GM03348 (cell line): ENCODE results near the gene GUCD1.
A peak's percentile ranks its signal among the peaks of the same experiment; 100 is the strongest.

Experiments used
- DNase-seq: peaks from one replicate; pipeline ENCODE4 v3.0.0; 2012; ENCODE audit warnings: low spot score

The GUCD1 gene

GRCh38 chr22:24529898-24530297 is 25.0 kb downstream of the GUCD1 start:
- DNase-seq: no peak

GRCh38 chr22:24526191-24526590 is 28.7 kb downstream of the GUCD1 start:
- no peak for DNase-seq

GRCh38 chr22:24525416-24526037 is 29.4 kb downstream of the GUCD1 start:
- peak; percentile 84 for DNase-seq

- peak; percentile 59 for DNase-seq
These were observed 31.1 kb downstream of the GUCD1 start for GRCh38 chr22:24523873-24524272.

- peak; percentile 51 for DNase-seq
These were observed 33.1 kb downstream of the GUCD1 start for GRCh38 chr22:24521791-24522245.

- no peak for DNase-seq
These were observed 35.4 kb downstream of the GUCD1 start for GRCh38 chr22:24519496-24519895.

- DNase-seq: no peak
These were observed 36.0 kb downstream of the GUCD1 start for GRCh38 chr22:24518771-24519485.

- no peak for DNase-seq
These were observed 36.7 kb downstream of the GUCD1 start for GRCh38 chr22:24518228-24518627.

- no peak for DNase-seq
These were observed 37.5 kb downstream of the GUCD1 start for GRCh38 chr22:24517446-24517845.

GRCh38 chr22:24516301-24516737 is 38.6 kb downstream of the GUCD1 start:
- peak; percentile 90 for DNase-seq

GRCh38 chr22:24515027-24515338 is 40.0 kb downstream of the GUCD1 start:
- DNase-seq: no peak

GRCh38 chr22:24514241-24515026 is 40.5 kb downstream of the GUCD1 start:
- DNase-seq: no peak

GRCh38 chr22:24513378-24514240 is 41.3 kb downstream of the GUCD1 start:
- no peak for DNase-seq

- no peak for DNase-seq
These were observed 42.9 kb downstream of the GUCD1 start for GRCh38 chr22:24512043-24512442.

- peak; percentile 70 for DNase-seq
These were observed 44.0 kb downstream of the GUCD1 start for GRCh38 chr22:24510637-24511625.

GRCh38 chr22:24507716-24508115 is 47.2 kb downstream of the GUCD1 start:
- no peak for DNase-seq

- DNase-seq: no peak
These were observed 48.0 kb downstream of the GUCD1 start for GRCh38 chr22:24506802-24507438.

- DNase-seq: no peak
These were observed 49.8 kb downstream of the GUCD1 start for GRCh38 chr22:24504956-24505736.

- no peak for DNase-seq
These were observed 50.4 kb downstream of the GUCD1 start for GRCh38 chr22:24504540-24504939.
